LNCAP (cell line): Measurements from ENCODE around the gene ASCC1.

ENCODE experiments used
- CTCF ChIP-seq: fragments of 450-650 bp; IDR thresholded peaks from 2 replicates; pipeline ENCODE4 v1.5.1; 2017; ENCODE audit warnings: mild to moderate bottlenecking

ASCC1 gene

GRCh38 chr10:72201293-72201692 is 14.8 kb downstream of the ASCC1 start:
- no peak for TF ChIP-seq CTCF

- no peak for TF ChIP-seq CTCF
Observed at GRCh38 chr10:72200883-72201282, 15.2 kb downstream of the ASCC1 start.

GRCh38 chr10:72194949-72195348 is 21.1 kb downstream of the ASCC1 start:
- no peak for TF ChIP-seq CTCF

- TF ChIP-seq CTCF: no peak
Observed at GRCh38 chr10:72186982-72187330, 29.1 kb downstream of the ASCC1 start.

GRCh38 chr10:72186258-72186981 is 29.7 kb downstream of the ASCC1 start:
- no peak for TF ChIP-seq CTCF

GRCh38 chr10:72184156-72184555 is 31.9 kb downstream of the ASCC1 start:
- no peak for TF ChIP-seq CTCF

- no peak for TF ChIP-seq CTCF
Observed at GRCh38 chr10:72177454-72177853, 38.6 kb downstream of the ASCC1 start.

- TF ChIP-seq CTCF: no peak
Observed at GRCh38 chr10:72176701-72177100, 39.4 kb downstream of the ASCC1 start.
